GM18519 (cell line): ENCODE measurements around the gene FCER1A.
"Not testable (repeated sequence)": the region's sequence is repeated elsewhere in the genome, so short reads cannot be mapped to it uniquely, and the experiment has no call there.

ENCODE experiments used
- ATAC-seq: cut with Tn5 transposase; IDR thresholded peaks from one replicate; pipeline ENCODE4 v1.9.1; 2021; ENCODE audit warnings: mild to moderate bottlenecking, moderate library complexity; ENCODE audit not compliant: unreplicated experiment, low FRiP score

The FCER1A gene

GRCh38 chr1:159342761-159343425 lies 40.8 kb downstream of the FCER1A start:
- ATAC-seq: no peak

GRCh38 chr1:159349374-159349773 lies 47.2 kb downstream of the FCER1A start:
- not testable (repeated sequence) for ATAC-seq

GRCh38 chr1:159352436-159352835 lies 50.3 kb downstream of the FCER1A start:
- ATAC-seq: no peak
